PC-3 (cell line): ENCODE measurements around the gene CHST2. TPM values are rescaled to one million over a fixed set of nuclear protein-coding genes. Genes with fewer than 3 reads are reported as not detected.

Source experiments
- ATAC-seq: fragments of 200-7000 bp; cut with Tn5 transposase; 2 replicates; pipeline ENCODE4 v1.9.1; 2020; ENCODE audit warnings: mild to moderate bottlenecking, moderate library complexity
- BruUV-seq: library from RNA; stranded (reverse); fragments of 400-500 nt; replicated peaks from 2 replicates; lab custom pipeline; 2021; lab: Mats Ljungman, UMichigan
- CTCF ChIA-PET: fragments of 300-600 bp; sonication (Branson Sonifier 250); formaldehyde crosslinking; loops from one replicate; lab custom pipeline; 2022; ENCODE audit warnings: antibody characterized with exemption; lab: Charles Lee
- POLR2A ChIA-PET: fragments of 300-600 bp; sonication (Branson Sonifier 250); formaldehyde crosslinking; loops from one replicate; lab custom pipeline; 2022; ENCODE audit warnings: antibody characterized with exemption; ENCODE audit not compliant: unreplicated experiment; lab: Charles Lee
- DNase-seq: peaks from one replicate; pipeline ENCODE4 v3.0.0-alpha.2; 2015
- H2AFZ ChIP-seq: fragments of 300-600 bp; sonication (generic); 2 replicates; pipeline ENCODE4 v1.6.0; 2016; ENCODE audit warnings: antibody characterized with exemption, low read length
- H3F3A ChIP-seq: fragments of 300-600 bp; sonication (generic); one replicate; pipeline ENCODE4 v1.6.0; 2017; ENCODE audit warnings: antibody characterized with exemption, low read length, control low read depth, mild to moderate bottlenecking; ENCODE audit not compliant: unreplicated experiment
- H3K27ac ChIP-seq: fragments of 300-600 bp; sonication (generic); 2 replicates; pipeline ENCODE4 v1.5.1; 2016; ENCODE audit warnings: mild to moderate bottlenecking, low read length
- H3K27me3 ChIP-seq: fragments of 300-600 bp; sonication (generic); 2 replicates; pipeline ENCODE4 v1.6.1; 2016; ENCODE audit warnings: low read length, mixed read lengths
- H3K36me3 ChIP-seq: fragments of 300-600 bp; sonication (generic); 2 replicates; pipeline ENCODE4 v1.6.1; 2016; ENCODE audit warnings: low read depth, mixed run types, low read length, mixed read lengths
- H3K4me1 ChIP-seq: fragments of 300-600 bp; sonication (generic); 2 replicates; pipeline ENCODE4 v1.5.1; 2016; ENCODE audit warnings: low read length; ENCODE audit not compliant: insufficient read depth
- H3K4me2 ChIP-seq: fragments of 300-600 bp; sonication (generic); 2 replicates; pipeline ENCODE4 v1.6.0; 2016; ENCODE audit warnings: low read length
- H3K4me3 ChIP-seq: fragments of 300-600 bp; sonication (generic); 2 replicates; pipeline ENCODE4 v1.5.1; 2016; ENCODE audit warnings: mild to moderate bottlenecking, low read length, mixed read lengths
- H3K79me2 ChIP-seq: fragments of 300-600 bp; sonication (generic); 2 replicates; pipeline ENCODE4 v1.6.1; 2017; ENCODE audit warnings: low read length, mixed read lengths
- H3K9ac ChIP-seq: fragments of 300-600 bp; sonication (generic); 2 replicates; pipeline ENCODE4 v1.6.0; 2016; ENCODE audit warnings: mild to moderate bottlenecking, low read length
- H3K9me2 ChIP-seq: fragments of 300-600 bp; sonication (generic); replicated peaks from 2 replicates; pipeline ENCODE4 v1.6.1; 2016; ENCODE audit warnings: mixed run types, low read length, mixed read lengths
- H3K9me3 ChIP-seq: fragments of 300-600 bp; sonication (generic); 2 replicates; pipeline ENCODE4 v1.6.1; 2016; ENCODE audit warnings: low read length, mixed read lengths
- H4K20me1 ChIP-seq: fragments of 300-600 bp; sonication (generic); 2 replicates; pipeline ENCODE4 v1.6.1; 2016; ENCODE audit warnings: low read length, mixed read lengths
- EZH2 ChIP-seq: fragments of 300-600 bp; sonication (generic); IDR thresholded peaks from one replicate; pipeline ENCODE4 v1.6.1; 2017; ENCODE audit warnings: antibody characterized with exemption, mild to moderate bottlenecking, low read length; ENCODE audit not compliant: unreplicated experiment
- EZH2phosphoT487 ChIP-seq: fragments of 300-600 bp; sonication (generic); IDR thresholded peaks from 2 replicates; pipeline ENCODE4 v1.6.1; 2018; ENCODE audit warnings: mild to moderate bottlenecking, antibody characterized with exemption, low read length, borderline replicate concordance
- intact Hi-C: fragments of 100-400 bp; cut with micrococcal nuclease; formaldehyde crosslinking; loops from 2 replicates; pipeline ENCODE4 v1.9.0; 2023
- total RNA-seq: library from RNA; depleted of rRNA; stranded (reverse); fragments of >200 nt; gene quantifications from 2 replicates; pipeline ENCODE4 v1.2.3, GENCODE V29; 2014
- TF ChIP-seq, protein P1 (sequence below): fragments of 300-600 bp; sonication (generic); conservative IDR thresholded peaks from 2 replicates; pipeline ENCODE4 v1.5.1; 2017; ENCODE audit warnings: antibody characterized with exemption, low read depth, mild to moderate bottlenecking, low read length

Gene CHST2
- total RNA-seq, 1 experiment from 2014 or later = 6.7 TPM

- Histone ChIP-seq H3K79me2 (no peaks in the 10 kb centered on the region), H3K9me3 (no peaks in the 10 kb centered on the region), H3K27me3 (no peaks in the 10 kb centered on the region), H3K4me1 (no peaks in the 10 kb centered on the region), H4K20me1 (no peaks in the 10 kb centered on the region), H3F3A (no peaks in the 10 kb centered on the region), H3K9ac (no peak overlapping the region), H3K9me2 (no peaks in the 10 kb centered on the region), H3K27ac (no peak overlapping the region), H3K4me2 (no peak overlapping the region), H3K4me3 (no peak overlapping the region), H2AFZ (no peak overlapping the region), H3K36me3 (no peaks in the 10 kb centered on the region)
- intact Hi-C loops = no loop called here
- TF ChIP-seq EZH2 (no peak), EZH2phosphoT487 (no peak)
- TF ChIP-seq, protein P1, sequence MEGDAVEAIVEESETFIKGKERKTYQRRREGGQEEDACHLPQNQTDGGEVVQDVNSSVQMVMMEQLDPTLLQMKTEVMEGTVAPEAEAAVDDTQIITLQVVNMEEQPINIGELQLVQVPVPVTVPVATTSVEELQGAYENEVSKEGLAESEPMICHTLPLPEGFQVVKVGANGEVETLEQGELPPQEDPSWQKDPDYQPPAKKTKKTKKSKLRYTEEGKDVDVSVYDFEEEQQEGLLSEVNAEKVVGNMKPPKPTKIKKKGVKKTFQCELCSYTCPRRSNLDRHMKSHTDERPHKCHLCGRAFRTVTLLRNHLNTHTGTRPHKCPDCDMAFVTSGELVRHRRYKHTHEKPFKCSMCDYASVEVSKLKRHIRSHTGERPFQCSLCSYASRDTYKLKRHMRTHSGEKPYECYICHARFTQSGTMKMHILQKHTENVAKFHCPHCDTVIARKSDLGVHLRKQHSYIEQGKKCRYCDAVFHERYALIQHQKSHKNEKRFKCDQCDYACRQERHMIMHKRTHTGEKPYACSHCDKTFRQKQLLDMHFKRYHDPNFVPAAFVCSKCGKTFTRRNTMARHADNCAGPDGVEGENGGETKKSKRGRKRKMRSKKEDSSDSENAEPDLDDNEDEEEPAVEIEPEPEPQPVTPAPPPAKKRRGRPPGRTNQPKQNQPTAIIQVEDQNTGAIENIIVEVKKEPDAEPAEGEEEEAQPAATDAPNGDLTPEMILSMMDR = no peak
- no TSS peak for BruUV-seq
- DNase-seq = peak; percentile 30
- peak; percentile 22; the same call in 1 of the 2 replicates for ATAC-seq
- ChIA-PET CTCF (no interaction called here), POLR2A (no interaction called here)
These were observed 34.5 kb upstream of the CHST2 start for GRCh38 chr3:143084856-143085731.

DNA sequence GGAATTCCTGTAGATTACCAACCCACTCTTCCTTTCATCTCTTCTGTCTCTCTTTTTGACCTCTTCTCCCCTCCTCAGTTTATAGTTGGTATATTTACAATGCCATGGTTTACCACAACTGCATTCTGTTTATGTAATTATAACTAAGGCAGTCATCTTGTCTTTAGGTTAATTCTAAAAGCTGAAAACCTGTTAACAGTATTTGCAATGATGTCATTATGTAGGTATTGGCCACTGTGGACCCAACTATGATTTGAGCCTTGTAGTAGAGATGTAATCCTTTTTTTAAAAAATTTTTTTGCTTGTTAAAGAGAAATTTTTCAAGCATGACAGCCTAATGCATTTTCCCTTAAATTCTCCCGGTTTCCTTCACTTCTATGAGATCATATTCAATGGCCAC lies 30.7 kb upstream of the CHST2 start:
- H3K9me3 ChIP-seq = no peaks in the 10 kb centered on the region
- no peak overlapping the region for H3K27ac ChIP-seq
- H3K27me3 ChIP-seq = no peaks in the 10 kb centered on the region
- no peaks in the 10 kb centered on the region for H3F3A ChIP-seq
- H3K4me2 ChIP-seq = no peak overlapping the region
- ATAC-seq = no peak
- ChIA-PET POLR2A (no interaction called here), CTCF (no interaction called here)
- intact Hi-C loops = no loop called here
- H3K79me2 ChIP-seq = no peaks in the 10 kb centered on the region
- BruUV-seq = no TSS peak
- no peak overlapping the region for H3K9ac ChIP-seq
- no peaks in the 10 kb centered on the region for H3K36me3 ChIP-seq
- no peaks in the 10 kb centered on the region for H3K9me2 ChIP-seq
- no peak for DNase-seq
- H4K20me1 ChIP-seq = no peaks in the 10 kb centered on the region
- H3K4me1 ChIP-seq = no peaks in the 10 kb centered on the region
- H2AFZ ChIP-seq = no peak overlapping the region
- H3K4me3 ChIP-seq = no peak overlapping the region
- no peak for TF ChIP-seq EZH2phosphoT487
- no peak for TF ChIP-seq EZH2
- TF ChIP-seq, protein P1 = no peak

GRCh38 chr3:143089965-143090364 lies 29.6 kb upstream of the CHST2 start:
- Histone ChIP-seq H3K9me2 (no peaks in the 10 kb centered on the region), H3F3A (no peaks in the 10 kb centered on the region), H3K27ac (no peak overlapping the region), H3K36me3 (no peaks in the 10 kb centered on the region), H4K20me1 (no peaks in the 10 kb centered on the region), H3K79me2 (no peaks in the 10 kb centered on the region), H3K4me2 (no peak overlapping the region), H3K9ac (no peak overlapping the region), H3K27me3 (no peaks in the 10 kb centered on the region), H3K9me3 (no peaks in the 10 kb centered on the region), H3K4me3 (no peak overlapping the region), H3K4me1 (no peaks in the 10 kb centered on the region), H2AFZ (no peak overlapping the region)
- no TSS peak for BruUV-seq
- ATAC-seq = no peak
- DNase-seq = no peak
- intact Hi-C loops = no loop called here
- CTCF ChIA-PET = no interaction called here
- TF ChIP-seq, protein P1 = no peak
- no peak for TF ChIP-seq EZH2phosphoT487
- no peak for TF ChIP-seq EZH2
- POLR2A ChIA-PET = no interaction called here
